Activated naive CD8-positive, alpha-beta T cell treated with anti-CD3 and anti-CD28 coated beads, Interleukin-2, amount 10 ng/mL, durations not matched to agents 7 days and 5 days (primary cell): ENCODE data around the gene PRRG3. TPM values are rescaled to one million over a fixed set of nuclear protein-coding genes. Genes with fewer than 3 reads are reported as not detected.

ENCODE experiments used
- ATAC-seq: fragments of 150-1000 bp; cut with Tn5 transposase; one replicate; pipeline ENCODE4 v1.10.0; 2021; ENCODE audit warnings: low read depth, moderate library complexity
- POLR2A ChIA-PET: fragments of 350-600 bp; sonication (Branson Sonifier 250); formaldehyde crosslinking; loops from one replicate; lab custom pipeline; 2021; ENCODE audit warnings: antibody characterized with exemption; lab: Charles Lee
- DNase-seq: peaks from one replicate; pipeline ENCODE4 v3.0.0; 2021
- H3K27ac Mint-ChIP-seq: one replicate; pipeline ENCODE4 v1.8.0; 2022; ENCODE audit warnings: mild to moderate bottlenecking, mixed read lengths
- H3K27me3 Mint-ChIP-seq: one replicate; pipeline ENCODE4 v1.8.0; 2022; ENCODE audit warnings: mild to moderate bottlenecking, moderate library complexity, mixed read lengths
- H3K36me3 Mint-ChIP-seq: one replicate; pipeline ENCODE4 v1.8.0; 2021; ENCODE audit warnings: mild to moderate bottlenecking, mixed read lengths
- H3K4me1 Mint-ChIP-seq: one replicate; pipeline ENCODE4 v1.8.0; 2021; ENCODE audit warnings: mixed read lengths
- H3K4me3 Mint-ChIP-seq: one replicate; pipeline ENCODE4 v1.8.0; 2022; ENCODE audit warnings: mild to moderate bottlenecking, moderate library complexity, mixed read lengths
- H3K9me3 Mint-ChIP-seq: one replicate; pipeline ENCODE4 v1.8.0; 2021; ENCODE audit warnings: mixed read lengths
- total RNA-seq, 2 experiments: library from RNA; stranded (reverse); gene quantifications; one replicate each; pipeline ENCODE4 v1.2.3, GENCODE V29; 2021

The PRRG3 gene
- total RNA-seq, 2 experiments from 2014 or later, result not detected

DNA sequence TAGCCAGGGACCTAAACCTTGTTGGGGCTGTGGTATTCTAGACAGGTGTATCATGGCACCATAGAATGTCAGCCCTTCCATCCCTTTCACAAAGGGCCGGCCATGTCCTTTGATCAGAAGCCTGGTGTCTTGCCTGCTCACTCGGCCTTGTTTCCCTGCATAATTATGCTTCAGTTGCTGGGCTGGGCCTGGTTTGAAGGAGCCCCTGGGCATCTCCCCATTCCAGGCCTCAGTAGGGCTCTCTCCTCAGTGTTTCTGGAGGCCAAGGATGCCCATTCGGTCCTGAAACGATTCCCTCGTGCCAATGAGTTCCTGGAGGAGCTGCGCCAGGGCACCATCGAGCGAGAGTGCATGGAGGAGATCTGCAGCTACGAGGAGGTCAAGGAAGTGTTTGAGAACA lies 4.5 kb downstream of the PRRG3 start:
- no peak overlapping the region for H3K27ac Mint-ChIP-seq
- no peaks in the 10 kb centered on the region for H3K9me3 Mint-ChIP-seq
- no peaks in the 10 kb centered on the region for H3K36me3 Mint-ChIP-seq
- ATAC-seq, result no peak
- no peaks in the 10 kb centered on the region for H3K4me1 Mint-ChIP-seq
- DNase-seq, result no peak
- peaks cover 8% of the 10 kb centered on the region for H3K27me3 Mint-ChIP-seq
- POLR2A ChIA-PET, result no interaction called here
- H3K4me3 Mint-ChIP-seq, result no peak overlapping the region

DNA sequence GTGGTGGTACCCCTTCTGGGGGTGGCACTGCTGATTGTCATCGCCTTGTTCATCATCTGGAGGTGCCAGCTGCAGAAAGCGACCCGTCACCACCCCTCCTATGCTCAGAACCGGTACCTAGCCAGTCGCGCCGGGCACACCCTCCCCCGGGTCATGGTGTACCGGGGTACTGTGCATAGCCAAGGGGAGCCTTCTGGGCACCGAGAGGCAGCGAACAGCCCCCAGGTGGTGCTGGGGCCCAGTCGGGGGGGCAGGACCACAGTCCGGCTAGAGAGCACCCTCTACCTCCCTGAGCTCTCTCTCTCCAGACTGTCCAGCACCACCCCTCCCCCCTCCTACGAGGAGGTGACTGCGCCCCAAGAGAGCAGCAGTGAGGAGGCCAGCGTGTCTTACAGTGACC lies 5.3 kb downstream of the PRRG3 start:
- Mint-ChIP-seq H3K4me3 (no peak overlapping the region), H3K4me1 (no peaks in the 10 kb centered on the region), H3K27ac (no peak overlapping the region), H3K27me3 (peaks cover 7% of the 10 kb centered on the region), H3K36me3 (no peaks in the 10 kb centered on the region), H3K9me3 (no peaks in the 10 kb centered on the region)
- no peak for DNase-seq
- POLR2A ChIA-PET, result no interaction called here
- no peak for ATAC-seq

GRCh38 chrX:151701071-151701470 lies 5.8 kb downstream of the PRRG3 start:
- no peak overlapping the region for H3K27ac Mint-ChIP-seq
- H3K27me3 Mint-ChIP-seq, result peaks cover 4% of the 10 kb centered on the region
- POLR2A ChIA-PET, result no interaction called here
- DNase-seq, result no peak
- no peak for ATAC-seq
- H3K36me3 Mint-ChIP-seq, result no peaks in the 10 kb centered on the region
- H3K4me1 Mint-ChIP-seq, result no peaks in the 10 kb centered on the region
- H3K9me3 Mint-ChIP-seq, result no peaks in the 10 kb centered on the region
- H3K4me3 Mint-ChIP-seq, result no peak overlapping the region

DNA sequence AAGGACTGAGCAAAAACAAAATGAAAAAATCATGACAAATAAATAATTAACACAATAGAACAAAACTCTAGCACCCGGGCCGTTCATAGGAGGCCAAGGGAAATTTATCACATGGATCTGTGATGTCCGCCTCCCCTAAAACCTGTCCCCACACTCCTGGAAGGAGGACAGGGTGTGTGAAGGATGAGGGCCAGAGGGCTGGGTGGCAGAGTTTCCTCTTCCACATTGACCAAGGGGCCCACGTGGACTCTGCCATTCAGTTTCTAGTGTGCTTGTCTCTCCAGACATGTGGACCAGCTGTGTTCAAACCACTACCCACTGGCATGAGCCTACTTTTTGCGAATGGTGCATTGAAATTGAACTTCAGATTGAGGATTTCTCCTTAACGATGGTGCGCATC lies 6.3 kb downstream of the PRRG3 start:
- ATAC-seq (no peak), DNase-seq (no peak)
- Mint-ChIP-seq H3K27me3 (peaks cover 2% of the 10 kb centered on the region), H3K4me1 (no peaks in the 10 kb centered on the region), H3K36me3 (no peaks in the 10 kb centered on the region), H3K4me3 (no peak overlapping the region), H3K27ac (no peak overlapping the region), H3K9me3 (no peaks in the 10 kb centered on the region)
- POLR2A ChIA-PET, result no interaction called here

GRCh38 chrX:151702026-151702714 lies 6.9 kb downstream of the PRRG3 start:
- ATAC-seq (no peak), DNase-seq (no peak)
- H3K27ac Mint-ChIP-seq, result no peak overlapping the region
- POLR2A ChIA-PET, result no interaction called here
- H3K4me3 Mint-ChIP-seq, result no peak overlapping the region
- no peaks in the 10 kb centered on the region for H3K36me3 Mint-ChIP-seq
- no peaks in the 10 kb centered on the region for H3K4me1 Mint-ChIP-seq
- no peaks in the 10 kb centered on the region for H3K9me3 Mint-ChIP-seq
- peaks cover under 1% of the 10 kb centered on the region for H3K27me3 Mint-ChIP-seq

DNA sequence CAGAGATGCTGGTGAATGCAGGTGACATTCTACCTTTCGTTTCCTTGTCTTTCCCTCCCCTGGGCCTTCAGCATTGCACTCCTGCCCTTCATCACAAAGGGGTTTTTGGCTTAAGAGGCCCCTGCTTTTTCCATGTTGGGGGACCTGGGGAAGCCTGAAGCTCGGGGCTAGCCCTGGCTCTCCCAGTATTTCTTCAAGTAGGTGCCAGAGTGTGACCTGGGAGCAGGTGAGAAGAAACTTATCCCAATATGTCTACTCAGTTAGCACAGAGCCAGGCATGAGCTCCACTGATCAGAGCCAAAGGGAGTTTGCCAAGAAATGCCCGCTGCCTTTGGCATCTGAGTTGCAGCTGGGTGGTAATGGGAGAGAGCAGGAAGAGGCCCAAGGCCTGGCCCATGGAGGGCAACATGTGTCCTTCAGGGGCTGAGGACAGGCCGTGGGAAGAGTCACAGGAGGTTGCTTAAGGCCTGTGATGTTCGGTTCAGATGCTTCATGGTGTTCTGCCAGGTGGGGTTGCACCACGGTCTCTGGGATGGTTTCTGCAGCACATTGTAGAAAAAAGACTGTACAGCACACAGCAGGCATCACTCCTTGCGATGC lies 7.6 kb downstream of the PRRG3 start:
- Mint-ChIP-seq H3K27ac (no peak overlapping the region), H3K4me3 (no peak overlapping the region), H3K4me1 (no peaks in the 10 kb centered on the region), H3K36me3 (no peaks in the 10 kb centered on the region), H3K27me3 (no peaks in the 10 kb centered on the region), H3K9me3 (no peaks in the 10 kb centered on the region)
- ATAC-seq (no peak), DNase-seq (no peak)
- POLR2A ChIA-PET, result no interaction called here

DNA sequence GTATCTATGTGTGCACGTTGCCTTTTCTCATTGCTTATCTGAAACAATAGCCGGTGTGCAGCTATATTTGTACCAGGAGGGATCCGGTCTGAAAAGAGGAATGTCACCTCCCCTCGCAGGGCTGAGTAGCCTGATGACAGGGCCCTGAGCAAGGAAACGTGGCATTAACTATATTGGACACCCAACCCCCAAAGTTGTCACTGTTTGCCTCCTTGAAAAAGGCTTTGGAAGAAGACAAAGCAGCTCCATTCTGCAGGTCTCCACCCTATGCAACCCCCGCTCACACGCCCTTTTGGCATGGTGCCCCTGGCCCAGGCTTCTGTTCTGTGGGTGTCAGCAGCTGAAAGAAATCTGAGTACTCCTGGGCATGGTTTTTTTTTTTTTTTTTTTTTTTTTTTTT lies 8.2 kb downstream of the PRRG3 start:
- Mint-ChIP-seq H3K36me3 (no peaks in the 10 kb centered on the region), H3K4me1 (no peaks in the 10 kb centered on the region), H3K27ac (no peak overlapping the region), H3K9me3 (no peaks in the 10 kb centered on the region), H3K4me3 (no peak overlapping the region), H3K27me3 (no peaks in the 10 kb centered on the region)
- POLR2A ChIA-PET, result no interaction called here
- ATAC-seq (no peak), DNase-seq (no peak)

DNA sequence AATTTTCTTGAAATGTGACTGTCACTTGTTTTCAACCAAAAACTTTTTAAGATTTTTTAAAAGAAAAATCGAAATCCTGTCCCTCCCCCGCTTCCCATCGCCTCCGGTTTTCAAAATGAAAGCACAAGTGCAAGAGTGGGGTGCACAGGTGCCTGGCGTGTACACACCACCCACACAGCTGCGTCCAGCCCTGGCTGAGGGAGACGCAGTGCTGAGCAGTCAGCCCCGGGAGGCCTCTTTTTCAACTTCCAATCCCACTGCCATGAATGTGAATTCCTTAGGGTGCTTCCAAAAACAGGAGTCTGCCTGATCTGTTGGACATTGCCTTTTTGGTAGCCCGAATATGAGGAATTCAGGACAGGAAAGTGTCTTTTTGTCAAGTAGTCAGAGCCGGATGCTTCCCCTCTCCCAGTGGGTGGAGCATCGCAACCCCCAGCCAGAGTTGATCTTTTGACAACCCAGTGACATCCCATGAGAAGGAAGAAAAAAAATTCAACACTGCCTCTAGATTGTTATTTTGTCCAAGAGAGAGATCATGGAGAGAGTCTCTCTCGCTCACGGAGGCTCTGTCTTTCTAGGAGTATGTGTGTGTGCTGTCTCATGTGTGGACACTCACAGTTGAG lies 8.9 kb downstream of the PRRG3 start:
- no peaks in the 10 kb centered on the region for H3K27me3 Mint-ChIP-seq
- H3K36me3 Mint-ChIP-seq, result no peaks in the 10 kb centered on the region
- no peaks in the 10 kb centered on the region for H3K9me3 Mint-ChIP-seq
- H3K27ac Mint-ChIP-seq, result no peak overlapping the region
- no peak overlapping the region for H3K4me3 Mint-ChIP-seq
- POLR2A ChIA-PET, result no interaction called here
- no peak for DNase-seq
- ATAC-seq, result no peak
- H3K4me1 Mint-ChIP-seq, result no peaks in the 10 kb centered on the region

DNA sequence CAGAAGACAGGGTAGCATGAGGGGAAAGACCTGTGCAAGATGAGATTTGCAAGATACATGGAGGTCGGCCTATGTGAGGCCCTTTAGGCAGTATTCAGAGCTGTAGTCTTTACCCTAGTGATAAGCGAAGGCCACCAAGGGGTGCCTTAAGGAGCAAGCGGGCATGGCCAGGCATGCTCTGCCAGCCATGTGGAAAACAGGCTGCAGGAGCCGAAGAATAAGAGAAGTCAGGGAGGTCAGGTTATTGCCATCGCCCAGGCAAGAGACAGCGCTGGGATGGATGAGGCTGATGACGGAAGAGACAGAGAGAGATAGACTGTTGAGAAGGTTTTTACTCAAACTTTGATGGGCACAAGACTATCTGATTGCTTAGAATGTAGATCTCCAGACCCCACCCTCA lies 13.6 kb downstream of the PRRG3 start:
- ATAC-seq, result no peak
- DNase-seq, result no peak
- no peaks in the 10 kb centered on the region for H3K9me3 Mint-ChIP-seq
- no peaks in the 10 kb centered on the region for H3K36me3 Mint-ChIP-seq
- POLR2A ChIA-PET, result no interaction called here
- H3K4me1 Mint-ChIP-seq, result no peaks in the 10 kb centered on the region
- H3K4me3 Mint-ChIP-seq, result no peak overlapping the region
- H3K27ac Mint-ChIP-seq, result no peak overlapping the region
- no peaks in the 10 kb centered on the region for H3K27me3 Mint-ChIP-seq

DNA sequence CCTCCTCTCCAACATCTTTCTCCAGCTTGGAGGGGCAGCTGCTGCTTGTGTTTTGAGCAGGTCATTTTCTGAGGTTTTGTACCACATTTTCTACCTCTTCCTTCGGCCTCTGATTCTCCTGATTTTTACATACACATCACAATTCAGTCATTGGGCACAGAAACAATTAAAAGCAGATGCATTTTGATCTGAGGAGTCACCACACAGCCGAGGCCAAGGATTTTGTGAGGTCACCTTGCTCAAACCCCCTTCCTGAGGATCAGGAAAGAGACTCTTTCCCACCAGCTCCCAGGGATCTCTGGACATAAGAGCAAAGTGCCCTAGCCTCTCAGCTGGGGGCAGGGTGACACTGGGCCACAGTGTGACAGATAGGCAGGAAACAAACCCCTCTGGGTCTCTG lies 15.2 kb downstream of the PRRG3 start:
- no peaks in the 10 kb centered on the region for H3K36me3 Mint-ChIP-seq
- no peaks in the 10 kb centered on the region for H3K9me3 Mint-ChIP-seq
- no peaks in the 10 kb centered on the region for H3K4me1 Mint-ChIP-seq
- H3K4me3 Mint-ChIP-seq, result no peak overlapping the region
- no peaks in the 10 kb centered on the region for H3K27me3 Mint-ChIP-seq
- POLR2A ChIA-PET, result no interaction called here
- no peak overlapping the region for H3K27ac Mint-ChIP-seq
- DNase-seq (no peak), ATAC-seq (no peak)

DNA sequence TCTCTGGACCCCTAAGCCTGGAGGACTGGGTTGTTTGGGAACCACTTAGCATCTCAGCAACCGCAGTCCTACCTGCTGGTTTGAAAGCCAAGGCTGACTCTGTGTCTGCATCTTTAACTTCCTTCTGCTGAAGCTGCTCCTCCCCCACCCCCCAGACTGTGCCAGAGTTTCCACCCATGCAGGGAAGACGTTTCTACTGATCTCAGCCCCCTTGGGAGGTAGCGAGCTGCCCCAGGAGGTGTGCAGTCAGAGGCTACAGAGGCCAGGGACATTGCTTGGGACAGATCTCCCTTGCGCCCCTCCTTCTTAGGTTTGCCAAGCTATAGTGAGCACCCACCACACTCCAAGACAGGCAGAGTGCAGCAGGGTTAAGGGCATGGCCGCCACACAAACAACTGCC lies 15.9 kb downstream of the PRRG3 start:
- POLR2A ChIA-PET, result no interaction called here
- H3K9me3 Mint-ChIP-seq, result no peaks in the 10 kb centered on the region
- ATAC-seq (no peak), DNase-seq (no peak)
- H3K27me3 Mint-ChIP-seq, result no peaks in the 10 kb centered on the region
- no peaks in the 10 kb centered on the region for H3K36me3 Mint-ChIP-seq
- no peaks in the 10 kb centered on the region for H3K4me1 Mint-ChIP-seq
- no peak overlapping the region for H3K27ac Mint-ChIP-seq
- no peak overlapping the region for H3K4me3 Mint-ChIP-seq

- no peak for DNase-seq
- Mint-ChIP-seq H3K9me3 (no peaks in the 10 kb centered on the region), H3K27ac (no peak overlapping the region), H3K4me3 (no peak overlapping the region), H3K4me1 (no peaks in the 10 kb centered on the region), H3K36me3 (no peaks in the 10 kb centered on the region), H3K27me3 (no peaks in the 10 kb centered on the region)
- no peak for ATAC-seq
- POLR2A ChIA-PET, result no interaction called here
Observed at GRCh38 chrX:151711787-151712186, 16.5 kb downstream of the PRRG3 start.

DNA sequence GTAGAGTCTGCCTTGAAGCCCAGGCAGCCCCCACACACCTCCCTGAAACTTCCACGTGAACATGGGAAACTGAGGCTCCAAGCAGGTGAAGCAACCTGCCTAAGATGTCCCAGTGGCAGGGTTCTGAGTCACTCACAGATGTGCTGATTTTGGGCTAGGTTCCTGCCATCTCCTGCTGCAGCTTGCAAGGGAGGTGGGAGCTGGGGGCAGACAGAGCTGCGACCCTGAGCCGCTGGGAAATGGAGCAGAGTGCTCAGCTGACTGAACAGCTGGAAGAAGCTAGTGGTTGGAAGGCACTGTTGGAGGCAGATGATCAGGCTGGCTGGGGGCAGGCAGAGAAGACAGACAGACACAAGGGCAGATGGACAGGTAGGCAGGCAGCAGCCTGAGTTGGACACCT lies 17.0 kb downstream of the PRRG3 start:
- ATAC-seq, result no peak
- H3K27me3 Mint-ChIP-seq, result no peaks in the 10 kb centered on the region
- no peaks in the 10 kb centered on the region for H3K36me3 Mint-ChIP-seq
- POLR2A ChIA-PET, result no interaction called here
- DNase-seq, result no peak
- no peak overlapping the region for H3K4me3 Mint-ChIP-seq
- H3K27ac Mint-ChIP-seq, result no peak overlapping the region
- H3K4me1 Mint-ChIP-seq, result no peaks in the 10 kb centered on the region
- no peaks in the 10 kb centered on the region for H3K9me3 Mint-ChIP-seq

- POLR2A ChIA-PET, result no interaction called here
- Mint-ChIP-seq H3K9me3 (no peaks in the 10 kb centered on the region), H3K36me3 (no peaks in the 10 kb centered on the region), H3K27me3 (no peaks in the 10 kb centered on the region), H3K4me1 (peaks cover 1% of the 10 kb centered on the region), H3K4me3 (no peak overlapping the region), H3K27ac (no peak overlapping the region)
- ATAC-seq (no peak), DNase-seq (no peak)
Observed at GRCh38 chrX:151713849-151714248, 18.6 kb downstream of the PRRG3 start.
